H9 (cell line): ENCODE results near the gene WRAP73. TPM values are rescaled to one million over a fixed set of nuclear protein-coding genes. Genes with fewer than 3 reads are reported as not detected.

Experiments
- DNase-seq: peaks from one replicate; pipeline ENCODE4 v3.0.0-alpha.2; 2017
- H2AFZ ChIP-seq: one replicate; pipeline ENCODE4 v1.6.1; 2013; ENCODE audit warnings: mild to moderate bottlenecking, low read length, control low read depth, moderate library complexity
- H2AK5ac ChIP-seq: 2 replicates; pipeline ENCODE4 v1.6.1; 2013; ENCODE audit warnings: low read length, control low read depth, mixed read lengths; ENCODE audit not compliant: insufficient read length
- H2BK120ac ChIP-seq: one replicate; pipeline ENCODE4 v1.6.1; 2013; ENCODE audit warnings: low read depth, mild to moderate bottlenecking, low read length, control low read depth, inconsistent platforms; ENCODE audit not compliant: poor library complexity, severe bottlenecking
- H2BK12ac ChIP-seq: 2 replicates; pipeline ENCODE4 v1.6.1; 2013; ENCODE audit warnings: low read length, control low read depth, mixed read lengths, low read depth; ENCODE audit not compliant: insufficient read length
- H2BK15ac ChIP-seq: 2 replicates; pipeline ENCODE4 v1.6.1; 2013; ENCODE audit warnings: low read depth, low read length, control low read depth
- H2BK20ac ChIP-seq: one replicate; pipeline ENCODE4 v1.6.1; 2013; ENCODE audit warnings: low read depth, mild to moderate bottlenecking, low read length, control low read depth, inconsistent platforms; ENCODE audit not compliant: poor library complexity, severe bottlenecking
- H2BK5ac ChIP-seq: 2 replicates; pipeline ENCODE4 v1.6.1; 2013; ENCODE audit warnings: low read length, control low read depth, mixed read lengths; ENCODE audit not compliant: insufficient read length
- H3K14ac ChIP-seq: 2 replicates; pipeline ENCODE4 v1.6.1; 2013; ENCODE audit warnings: low read length, control low read depth; ENCODE audit not compliant: insufficient read depth
- H3K18ac ChIP-seq: 2 replicates; pipeline ENCODE4 v1.6.1; 2013; ENCODE audit warnings: low read depth, mild to moderate bottlenecking, mixed read lengths, low read length, control low read depth; ENCODE audit not compliant: insufficient read length
- H3K23ac ChIP-seq: 2 replicates; pipeline ENCODE4 v1.6.1; 2013; ENCODE audit warnings: low read length, control low read depth, mixed read lengths, low read depth; ENCODE audit not compliant: insufficient read length
- H3K23me2 ChIP-seq: 2 replicates; pipeline ENCODE4 v1.6.1; 2013; ENCODE audit warnings: low read depth, mild to moderate bottlenecking, mixed read lengths, low read length, control low read depth; ENCODE audit not compliant: insufficient read length, poor library complexity, severe bottlenecking
- H3K27ac ChIP-seq: 2 replicates; pipeline ENCODE4 v1.5.1; 2013; ENCODE audit warnings: low read length, control low read depth, mixed read lengths, low read depth; ENCODE audit not compliant: insufficient read length
- H3K27me3 ChIP-seq: 2 replicates; pipeline ENCODE4 v1.6.1; 2013; ENCODE audit warnings: low read length, control low read depth, inconsistent platforms; ENCODE audit not compliant: insufficient read depth
- H3K4ac ChIP-seq: 2 replicates; pipeline ENCODE4 v1.6.1; 2013; ENCODE audit warnings: low read depth, mild to moderate bottlenecking, control low read depth, inconsistent platforms, low read length, moderate library complexity
- H3K4me1 ChIP-seq: 2 replicates; pipeline ENCODE4 v1.6.1; 2013; ENCODE audit warnings: low read length, control low read depth, inconsistent platforms; ENCODE audit not compliant: insufficient read depth
- H3K4me2 ChIP-seq: 2 replicates; pipeline ENCODE4 v1.6.1; 2013; ENCODE audit warnings: low read length, control low read depth, mixed read lengths; ENCODE audit not compliant: insufficient read length, insufficient read depth
- H3K56ac ChIP-seq: 2 replicates; pipeline ENCODE4 v1.6.1; 2013; ENCODE audit warnings: low read depth, mild to moderate bottlenecking, mixed read lengths, low read length, control low read depth; ENCODE audit not compliant: insufficient read length
- H3K79me1 ChIP-seq: 2 replicates; pipeline ENCODE4 v1.6.1; 2013; ENCODE audit warnings: low read depth, mild to moderate bottlenecking, moderate library complexity, low read length, control low read depth, inconsistent platforms; ENCODE audit not compliant: insufficient read depth, poor library complexity, severe bottlenecking
- H3K79me2 ChIP-seq: 2 replicates; pipeline ENCODE4 v1.6.1; 2013; ENCODE audit warnings: low read length, control low read depth, inconsistent platforms; ENCODE audit not compliant: insufficient read depth
- H3K9ac ChIP-seq: 2 replicates; pipeline ENCODE4 v1.6.1; 2013; ENCODE audit warnings: low read length, control low read depth, mixed read lengths; ENCODE audit not compliant: insufficient read length; ENCODE audit errors: extremely low read depth
- H3K9me3 ChIP-seq: one replicate; pipeline ENCODE4 v1.6.1; 2013; ENCODE audit warnings: low read depth, low read length, inconsistent platforms; ENCODE audit not compliant: control insufficient read depth
- H3T11ph ChIP-seq: one replicate; pipeline ENCODE4 v1.6.1; 2013; ENCODE audit warnings: mild to moderate bottlenecking, low read length, control low read depth, inconsistent platforms
- H4K20me1 ChIP-seq: one replicate; pipeline ENCODE4 v1.6.1; 2013; ENCODE audit not compliant: control insufficient read depth, insufficient read length, insufficient read depth
- H4K5ac ChIP-seq: 2 replicates; pipeline ENCODE4 v1.6.1; 2013; ENCODE audit warnings: low read depth, mild to moderate bottlenecking, mixed read lengths, low read length, control low read depth; ENCODE audit not compliant: insufficient read length
- H4K8ac ChIP-seq: replicated peaks from 2 replicates; pipeline ENCODE4 v1.6.1; 2013; ENCODE audit warnings: low read length, control low read depth, mixed read lengths, low read depth; ENCODE audit not compliant: insufficient read length
- H4K91ac ChIP-seq: 2 replicates; pipeline ENCODE4 v1.6.1; 2013; ENCODE audit warnings: low read depth, mild to moderate bottlenecking, moderate library complexity, mixed read lengths, low read length, control low read depth; ENCODE audit not compliant: insufficient read length
- H3K27ac Mint-ChIP-seq, 3 experiments: 2 replicates in 2 of 3; 3 replicates in 1 of 3; pipeline ENCODE4 v1.8.0; 2020 to 2021; ENCODE audit warnings: mixed read lengths in 3 of 3, mild to moderate bottlenecking in 1 of 3, moderate library complexity in 1 of 3
- H3K27me3 Mint-ChIP-seq: 2 replicates; pipeline ENCODE4 v1.8.0; 2021; ENCODE audit warnings: low read depth, mild to moderate bottlenecking, moderate library complexity, mixed read lengths
- H3K36me3 Mint-ChIP-seq, 3 experiments: 2 replicates in 2 of 3; 3 replicates in 1 of 3; pipeline ENCODE4 v1.8.0; 2020 to 2021; ENCODE audit warnings: low read depth in 3 of 3, mixed read lengths in 3 of 3; ENCODE audit not compliant: insufficient read depth in 1 of 3
- H3K4me1 Mint-ChIP-seq, 2 experiments: 2 replicates each; pipeline ENCODE4 v1.8.0; 2020; ENCODE audit warnings: mixed read lengths in 2 of 2
- H3K4me3 Mint-ChIP-seq, 2 experiments: 2 replicates in 1 of 2; 3 replicates in 1 of 2; pipeline ENCODE4 v1.8.0; 2020 to 2021; ENCODE audit warnings: mild to moderate bottlenecking in 2 of 2, mixed read lengths in 2 of 2, moderate library complexity in 1 of 2
- H3K9me3 Mint-ChIP-seq, 2 experiments: 2 replicates in 1 of 2; 3 replicates in 1 of 2; pipeline ENCODE4 v1.8.0; 2020; ENCODE audit warnings: mild to moderate bottlenecking in 2 of 2, mixed read lengths in 2 of 2, moderate library complexity in 1 of 2
- CTCF ChIP-seq: fragments of 200-600 bp; sonication (generic); conservative IDR thresholded peaks from 3 replicates; pipeline ENCODE4 v1.8.0; 2021; ENCODE audit warnings: antibody characterized with exemption, mild to moderate bottlenecking
- WGBS: extraction: QIAGEN DNeasy Blood & Tissue Kit; methylation state at CpG from one replicate; pipeline ENCODE4 v1.1.7; 2013; ENCODE audit warnings: missing lambda C conversion rate, low lambda C conversion rate, mixed read lengths; ENCODE audit not compliant: insufficient read length; ENCODE audit errors: extremely low coverage; 5-methylcytosine and 5-hydroxymethylcytosine counted together
- total RNA-seq: library from RNA; stranded (reverse); gene quantifications from 2 replicates; pipeline ENCODE4 v1.2.1, GENCODE V29; 2021

Gene WRAP73
- total RNA-seq, 1 experiment from 2014 or later, result 28.4 TPM

DNA sequence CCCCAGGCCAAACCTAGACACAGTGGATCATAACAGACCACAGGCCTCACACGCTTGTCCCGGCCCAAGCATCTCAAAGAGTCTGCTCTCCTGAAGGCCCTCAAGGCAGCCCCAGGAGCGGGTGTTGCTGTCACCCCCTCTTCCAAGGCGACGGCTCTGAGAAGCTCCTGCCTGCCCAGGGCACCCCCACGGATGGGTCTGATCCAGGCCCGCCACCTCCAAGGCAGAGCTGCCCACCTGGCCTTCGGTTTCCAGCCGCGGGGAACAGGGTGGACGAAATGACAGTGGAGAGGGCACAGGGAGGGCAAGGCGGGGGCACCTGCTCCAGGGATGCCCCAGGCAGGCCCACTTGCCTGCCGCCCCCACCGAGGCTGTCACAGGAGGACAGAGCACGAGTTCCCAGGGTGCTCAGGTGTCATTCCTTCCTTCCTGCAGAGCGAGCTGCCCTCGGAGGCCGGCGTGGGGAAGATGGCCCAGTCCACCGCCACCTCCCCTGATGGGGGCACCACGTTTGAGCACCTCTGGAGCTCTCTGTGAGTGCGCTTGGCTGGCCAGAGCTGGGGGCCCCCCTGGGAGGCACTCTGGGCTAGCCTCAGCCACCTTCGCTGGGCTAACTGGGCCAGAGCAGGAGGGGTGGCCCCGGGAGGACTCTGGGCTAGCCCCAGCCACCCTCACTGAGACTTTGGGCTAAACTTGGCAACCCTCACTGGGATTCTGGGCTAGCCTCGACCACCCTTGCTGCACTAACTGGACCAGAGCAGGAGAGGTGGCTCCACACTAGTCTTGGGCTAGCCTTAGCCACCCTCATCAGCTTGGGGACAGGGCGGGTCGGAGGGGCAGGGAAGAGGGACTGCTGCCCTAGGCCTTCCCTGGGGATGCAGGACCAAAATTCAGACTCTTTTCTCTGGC lies 32.2 kb upstream of the WRAP73 start:
- Histone ChIP-seq H2BK20ac (no peak overlapping the region), H3K9me3 (no peaks in the 10 kb centered on the region), H3K14ac (no peak overlapping the region), H3K4me1 (no peaks in the 10 kb centered on the region), H4K8ac (no peak overlapping the region), H2BK12ac (no peak overlapping the region), H4K20me1 (no peaks in the 10 kb centered on the region), H2BK15ac (no peak overlapping the region), H3K9ac (no peak overlapping the region), H3K23me2 (no peaks in the 10 kb centered on the region), H2AK5ac (no peak overlapping the region), H3K56ac (no peak overlapping the region), H3T11ph (no peak overlapping the region), H3K4me2 (no peak overlapping the region), H3K4ac (no peak overlapping the region), H3K27ac (no peak overlapping the region), H3K79me2 (no peaks in the 10 kb centered on the region), H3K79me1 (no peaks in the 10 kb centered on the region), H2AFZ (no peak overlapping the region), H2BK5ac (no peak overlapping the region), H2BK120ac (no peak overlapping the region), H3K27me3 (peaks cover 4% of the 10 kb centered on the region; the same call in 1 of the 2 replicates), H4K5ac (no peak overlapping the region), H4K91ac (no peak overlapping the region), H3K18ac (no peak overlapping the region), H3K23ac (no peak overlapping the region)
- no peak for TF ChIP-seq CTCF
- Mint-ChIP-seq H3K36me3 (peaks cover 0 to 17% (median 6%) of the 10 kb centered on the region in 3 experiments; a peak in 4 of 7 replicates), H3K4me1 (peaks cover 10 to 28% of the 10 kb centered on the region in 2 experiments), H3K9me3 (peaks cover 0 to 4% of the 10 kb centered on the region in 2 experiments; a peak in 2 of 5 replicates), H3K27me3 (peaks cover 28% of the 10 kb centered on the region), H3K4me3 (no peak overlapping the region), H3K27ac (no peak overlapping the region; a peak in 1 of 7 replicates)
- no CpG with 5 or more reads among the region's 27 CpGs for WGBS
- no peak for DNase-seq
